HG02759 (cell line): ENCODE data around the gene ZBED4.

Source experiments
- ATAC-seq: cut with Tn5 transposase; IDR thresholded peaks from one replicate; pipeline ENCODE4 v1.9.1; 2021; ENCODE audit warnings: mild to moderate bottlenecking, moderate library complexity; ENCODE audit not compliant: unreplicated experiment

The ZBED4 gene

GRCh38 chr22:49896201-49896600, 42.6 kb downstream of the ZBED4 start:
- ATAC-seq: no peak

DNA sequence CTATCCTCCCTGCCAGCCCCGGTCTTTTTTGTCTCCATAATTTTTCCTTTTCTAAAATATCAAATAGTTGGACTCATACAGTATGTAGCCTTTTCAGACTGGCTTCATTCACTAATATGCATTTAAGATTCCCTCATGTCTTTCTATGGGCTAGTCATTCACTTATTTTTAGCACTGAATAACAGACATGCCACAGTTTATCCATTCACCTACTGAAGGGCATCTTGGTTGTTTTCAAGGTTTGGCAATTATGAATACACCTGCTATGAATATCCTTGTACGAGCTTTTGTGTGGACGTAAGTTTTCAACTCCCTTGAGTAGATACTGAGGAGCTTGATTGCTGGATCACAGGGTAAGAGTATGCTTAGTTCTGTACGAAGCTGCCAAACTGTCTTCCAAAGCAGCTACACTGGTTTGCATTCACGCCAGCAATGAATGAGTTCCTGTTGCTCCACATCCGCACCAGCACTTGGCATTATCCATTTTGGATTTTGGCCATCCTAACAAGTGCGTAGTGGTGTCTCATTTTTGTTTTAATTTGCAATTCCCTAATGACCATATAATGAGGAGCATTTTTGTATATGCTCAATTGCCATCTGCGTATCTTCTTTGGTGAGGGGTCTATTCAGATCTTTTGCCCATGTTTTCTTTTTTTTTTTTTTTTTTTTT, 43.5 kb downstream of the ZBED4 start:
- no peak for ATAC-seq

DNA sequence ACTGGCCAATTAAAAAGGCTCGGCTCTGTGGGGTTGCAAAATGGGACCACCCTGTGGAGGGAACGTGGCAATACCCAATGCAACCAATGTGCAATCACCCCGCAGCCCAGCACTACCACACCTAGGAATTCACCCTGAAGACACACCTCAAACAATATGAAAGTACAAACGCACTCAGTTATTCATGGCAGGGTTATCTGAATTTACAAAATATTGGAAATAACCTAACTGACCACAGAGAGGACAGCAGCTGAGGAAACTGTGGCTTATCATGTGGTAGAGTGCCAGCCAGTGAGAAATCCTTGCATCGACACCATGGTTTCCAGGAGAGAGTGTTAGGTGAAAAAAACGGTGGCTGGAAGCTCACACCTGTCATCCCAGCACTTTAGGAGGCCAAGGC, 45.9 kb downstream of the ZBED4 start:
- ATAC-seq: no peak

GRCh38 chr22:49900441-49901230, 47.0 kb downstream of the ZBED4 start:
- ATAC-seq: no peak

- no peak for ATAC-seq
Observed at GRCh38 chr22:49901457-49901856, 47.8 kb downstream of the ZBED4 start.

- ATAC-seq: no peak
Observed at GRCh38 chr22:49903322-49904039, 49.8 kb downstream of the ZBED4 start.

DNA sequence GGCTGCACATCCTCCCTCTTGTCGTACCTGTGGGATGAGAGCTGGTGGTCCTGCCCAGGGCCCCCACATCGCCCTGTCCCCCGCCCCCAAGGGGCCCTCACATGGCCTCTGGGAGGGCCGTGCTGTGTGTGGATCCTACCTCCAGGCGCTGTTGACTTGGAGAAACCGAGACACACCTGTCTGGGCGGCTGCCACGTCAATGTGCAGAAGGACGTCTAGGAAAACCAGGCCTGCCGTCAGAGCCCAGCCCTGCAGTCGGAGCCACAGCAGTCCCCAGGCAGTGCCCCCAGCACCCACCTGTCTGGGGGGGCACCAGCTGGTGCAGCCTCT, 50.4 kb downstream of the ZBED4 start:
- ATAC-seq: no peak

DNA sequence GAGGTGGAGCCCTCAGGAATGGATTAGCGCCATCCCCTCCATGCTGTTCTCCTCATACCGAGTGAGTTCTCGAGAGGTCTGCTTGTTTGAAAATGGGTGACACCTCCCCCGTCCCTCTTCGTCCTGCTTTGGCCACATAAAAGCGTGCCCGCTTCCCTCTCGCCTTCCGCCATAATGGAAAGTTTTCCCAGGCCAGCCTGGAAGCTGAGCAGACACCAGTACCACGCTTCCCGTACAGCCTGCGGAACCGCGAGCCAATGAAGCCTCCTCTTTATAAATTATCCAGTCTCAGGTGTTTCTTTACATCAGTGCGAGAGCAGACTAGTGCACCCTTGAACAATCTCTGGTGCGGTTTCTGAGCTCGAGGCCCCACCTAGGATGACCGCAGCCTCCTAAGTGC, 51.8 kb downstream of the ZBED4 start:
- ATAC-seq: no peak

- no peak for ATAC-seq
Observed at GRCh38 chr22:49906071-49906798, 52.6 kb downstream of the ZBED4 start.

GRCh38 chr22:49906799-49907290, 53.2 kb downstream of the ZBED4 start:
- no peak for ATAC-seq

DNA sequence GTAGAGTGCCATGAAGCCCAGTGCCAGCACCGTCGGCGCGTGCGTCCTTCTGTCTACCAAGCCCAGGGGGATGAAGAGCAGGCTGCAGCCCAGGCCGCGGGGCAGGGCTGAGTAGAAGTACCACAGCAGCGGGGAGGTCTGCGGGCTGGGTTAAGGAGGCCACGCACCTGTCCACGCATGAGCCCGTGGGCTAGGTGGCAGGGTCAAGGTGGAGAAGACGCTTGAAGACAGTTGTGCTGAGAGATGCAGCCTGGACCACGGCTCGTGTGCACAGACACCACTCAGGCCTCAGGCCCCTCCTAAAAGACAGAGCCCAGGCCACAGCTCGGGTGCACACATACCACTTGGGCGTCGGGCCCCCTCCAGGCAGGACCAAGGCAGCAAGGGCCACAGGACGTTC, 54.2 kb downstream of the ZBED4 start:
- no peak for ATAC-seq

GRCh38 chr22:49909476-49910205, 56.0 kb downstream of the ZBED4 start:
- no peak for ATAC-seq

GRCh38 chr22:49910229-49911155, 56.8 kb downstream of the ZBED4 start:
- ATAC-seq: no peak

DNA sequence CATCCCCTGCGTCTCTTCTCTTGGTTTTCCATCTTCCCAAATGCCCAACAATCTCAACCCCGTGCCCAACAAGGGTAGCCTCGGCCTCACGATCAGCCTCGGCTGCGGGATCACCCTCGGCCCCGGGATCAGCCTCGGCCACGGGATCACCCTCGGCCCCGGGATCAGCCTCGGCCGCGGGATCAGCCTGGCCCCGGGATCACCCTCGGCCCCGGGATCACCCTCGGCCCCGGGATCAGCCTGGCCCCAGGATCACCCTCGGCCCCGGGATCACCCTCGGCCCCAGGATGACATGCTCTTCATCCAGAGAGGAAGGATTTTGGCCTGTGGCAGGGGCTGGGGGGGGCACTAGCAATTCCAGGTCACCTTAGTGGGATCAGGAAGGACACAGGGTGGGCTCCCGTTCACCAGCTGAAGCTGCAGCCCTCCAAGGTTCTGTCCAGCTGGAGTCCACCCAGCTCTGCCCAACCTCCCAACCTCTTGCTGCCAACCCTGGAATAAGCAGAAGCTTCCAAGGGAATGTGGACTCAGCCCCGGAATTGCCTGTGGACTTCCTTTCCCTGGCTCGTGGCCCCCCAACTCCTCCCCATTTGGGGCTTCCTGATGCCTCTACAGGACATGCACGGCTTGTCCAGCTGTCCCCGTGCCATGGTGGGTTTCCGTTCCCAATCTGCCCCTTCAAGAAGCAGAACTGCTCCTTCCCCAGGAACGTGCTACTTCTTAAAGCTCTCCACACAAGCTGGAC, 58.4 kb downstream of the ZBED4 start:
- ATAC-seq: no peak

DNA sequence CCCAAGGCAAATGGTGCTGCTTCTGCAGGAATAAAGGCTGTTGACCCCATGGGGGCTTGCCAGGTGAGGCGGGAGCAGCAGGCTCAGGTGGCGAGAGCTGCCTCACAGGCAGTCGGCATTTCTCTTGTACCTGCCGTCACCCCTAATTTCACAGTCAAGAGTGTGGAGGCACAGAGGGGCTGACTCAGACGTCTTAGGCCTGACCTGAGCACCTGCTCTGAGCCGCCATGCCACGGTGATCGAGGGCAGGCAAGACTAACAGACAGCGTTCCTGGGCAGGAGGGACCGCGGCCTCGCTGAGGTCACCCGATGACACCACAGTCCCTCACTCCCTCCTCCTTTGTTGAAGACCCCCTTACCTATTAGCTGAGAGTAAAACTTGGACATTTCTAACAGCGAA, 59.4 kb downstream of the ZBED4 start:
- no peak for ATAC-seq

- ATAC-seq: no peak
Observed at GRCh38 chr22:49913446-49913845, 59.8 kb downstream of the ZBED4 start.

GRCh38 chr22:49914256-49914655, 60.6 kb downstream of the ZBED4 start:
- ATAC-seq: no peak

DNA sequence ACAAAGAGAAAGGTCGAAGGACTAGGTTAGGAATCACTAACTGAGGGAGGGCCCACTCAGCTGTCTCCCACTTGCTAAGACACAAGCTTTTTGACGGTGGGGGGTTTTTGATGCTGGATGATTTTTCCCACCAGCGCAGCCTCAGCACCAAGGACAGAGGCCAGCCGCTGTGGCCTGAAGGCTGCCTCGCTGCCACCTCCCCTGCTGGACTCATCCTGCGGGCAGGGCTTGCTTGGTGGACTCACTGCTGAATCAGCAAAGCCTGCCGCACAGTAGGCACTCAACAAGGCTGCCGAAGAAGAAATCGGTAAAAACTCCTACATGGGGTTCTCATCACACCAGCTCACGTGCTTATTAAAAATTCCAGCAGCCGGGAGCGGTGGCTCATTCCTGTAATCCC, 62.0 kb downstream of the ZBED4 start:
- ATAC-seq: no peak

GRCh38 chr22:49916831-49917230, 63.2 kb downstream of the ZBED4 start:
- ATAC-seq: no peak
